GM06990 (cell line): ENCODE results near the gene ACAD10.

ENCODE experiments used
- DNase-seq: peaks from one replicate; pipeline ENCODE4 v3.0.0-alpha.2; 2011; ENCODE audit not compliant: insufficient read length; ENCODE audit errors: extremely low read depth
- H3K27me3 ChIP-seq: replicated peaks from 2 replicates; pipeline ENCODE4 v1.6.0; 2011; ENCODE audit warnings: low read length; ENCODE audit not compliant: control insufficient read depth, insufficient read depth
- H3K36me3 ChIP-seq: 2 replicates; pipeline ENCODE4 v1.5.1; 2011; ENCODE audit warnings: low read length; ENCODE audit not compliant: control insufficient read depth, insufficient read depth
- H3K4me3 ChIP-seq: replicated peaks from 2 replicates; pipeline ENCODE4 v1.5.1; 2011; ENCODE audit warnings: low read depth, mild to moderate bottlenecking, control low read depth, low read length
- CTCF ChIP-seq: IDR thresholded peaks from 2 replicates; pipeline ENCODE4 v1.5.1; 2011; ENCODE audit warnings: low read length, control low read depth, mild to moderate bottlenecking, inconsistent platforms; ENCODE audit not compliant: insufficient read depth, poor library complexity, severe bottlenecking

Gene ACAD10

DNA sequence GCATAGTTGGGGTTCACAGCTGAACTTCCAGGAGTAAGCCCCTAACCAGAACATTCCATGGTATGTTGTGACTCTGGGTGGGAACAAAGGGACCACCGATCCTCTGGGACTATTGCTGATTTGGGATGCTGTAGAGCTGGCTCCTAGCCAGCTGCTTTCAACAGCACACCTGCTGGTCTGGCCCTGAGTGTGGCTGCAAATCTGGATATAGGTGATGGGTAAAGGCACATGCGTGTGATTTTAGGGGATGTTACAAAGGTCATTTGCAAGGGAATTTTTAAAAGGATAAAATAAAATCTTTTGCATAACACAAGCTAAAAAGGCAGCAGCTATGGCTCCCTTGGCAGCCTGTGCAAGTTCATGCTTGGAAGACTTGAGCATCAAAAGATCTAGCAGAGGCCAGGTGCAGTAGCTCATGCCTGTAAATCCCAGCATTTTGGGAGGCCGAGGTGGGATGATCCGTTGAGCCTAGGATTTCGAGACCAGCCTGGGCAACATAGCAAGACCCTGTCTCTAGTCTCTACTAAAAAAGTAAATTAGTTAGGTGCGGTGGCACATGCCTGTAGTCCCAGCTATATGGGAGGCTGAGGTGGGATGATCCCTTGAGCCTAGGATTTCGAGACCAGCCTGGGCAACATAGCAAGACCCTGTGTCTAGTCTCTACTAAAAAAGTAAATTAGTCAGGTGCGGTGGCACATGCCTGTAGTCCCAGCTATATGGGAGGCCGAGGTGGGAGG, 82.5 kb downstream of the ACAD10 start:
- no peak for TF ChIP-seq CTCF
- H3K36me3 ChIP-seq = no peaks in the 10 kb centered on the region
- no peak overlapping the region for H3K4me3 ChIP-seq
- DNase-seq = no peak
- no peaks in the 10 kb centered on the region for H3K27me3 ChIP-seq

DNA sequence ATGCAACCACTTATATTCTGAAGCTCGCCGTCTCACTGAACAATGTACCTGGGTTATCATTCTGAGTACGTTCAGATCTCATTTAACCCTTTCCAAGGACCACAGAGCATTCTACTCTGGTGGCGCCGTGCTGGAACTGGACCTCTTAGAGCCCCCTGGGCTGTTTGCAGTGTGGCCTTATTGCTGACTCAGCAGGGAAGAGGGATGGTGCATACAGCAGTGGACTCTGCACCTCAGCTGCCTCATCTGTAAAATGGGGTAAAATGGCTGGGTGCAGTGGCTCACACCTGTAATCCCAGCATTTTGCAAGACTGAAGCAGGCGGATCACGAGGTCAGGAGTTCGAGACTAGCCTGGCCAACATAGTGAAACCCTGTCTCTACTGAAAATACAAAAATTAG, 83.7 kb downstream of the ACAD10 start:
- Histone ChIP-seq H3K36me3 (no peaks in the 10 kb centered on the region), H3K4me3 (no peak overlapping the region), H3K27me3 (no peaks in the 10 kb centered on the region)
- no peak for TF ChIP-seq CTCF
- DNase-seq = no peak

GRCh38 chr12:111773801-111774551, 88.1 kb downstream of the ACAD10 start:
- Histone ChIP-seq H3K36me3 (no peaks in the 10 kb centered on the region), H3K27me3 (no peaks in the 10 kb centered on the region), H3K4me3 (peak overlapping the region; percentile 24; the same call in 1 of the 2 replicates)
- DNase-seq = no peak
- TF ChIP-seq CTCF = no peak

DNA sequence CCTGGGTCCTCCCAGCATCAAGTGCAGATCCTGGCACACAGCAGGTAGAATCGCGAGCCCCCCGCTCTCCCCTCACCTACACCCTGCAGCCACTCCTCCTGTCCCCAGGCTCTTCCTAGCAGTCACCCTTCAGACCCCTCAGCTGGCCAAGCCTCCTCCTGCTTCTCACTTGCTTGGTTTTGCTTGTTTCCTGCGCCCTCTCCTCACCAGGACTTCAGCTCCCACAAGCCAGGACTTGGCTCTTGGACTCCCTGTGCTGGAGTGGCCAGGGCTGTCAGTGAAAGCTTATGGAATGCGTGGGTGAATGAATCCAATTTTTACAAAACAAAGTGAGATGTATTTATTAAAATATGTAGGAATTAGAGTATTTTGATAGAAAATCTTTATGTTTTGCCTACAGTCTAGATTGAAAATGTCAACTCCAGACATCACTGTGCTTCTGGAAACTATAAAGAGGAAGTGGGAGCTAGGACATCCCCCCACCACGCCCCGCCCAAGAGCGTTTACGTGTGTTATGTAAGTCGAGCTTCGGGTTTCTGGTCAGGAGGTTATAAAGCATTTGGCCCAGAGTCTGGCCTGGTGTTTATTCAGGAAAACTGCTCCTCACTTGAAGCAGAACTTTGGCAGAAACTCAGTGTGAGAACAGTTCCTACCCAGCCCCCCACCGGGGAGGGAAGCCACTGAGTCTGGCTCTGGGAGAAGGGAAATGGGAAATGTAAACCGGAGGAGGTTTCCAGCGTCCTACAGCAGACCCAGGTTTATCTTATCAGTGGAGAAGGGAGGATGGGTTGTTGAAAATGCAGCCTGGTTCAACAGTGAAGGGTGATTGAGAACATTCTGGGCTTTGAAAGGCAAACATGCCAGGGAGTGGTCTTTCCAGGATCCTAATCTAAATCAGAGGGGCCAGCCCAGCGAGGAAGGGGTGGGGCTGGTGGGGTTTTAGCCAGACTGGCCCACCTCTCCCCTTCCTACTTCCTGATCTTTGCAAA, 89.6 kb downstream of the ACAD10 start:
- no peak overlapping the region for H3K4me3 ChIP-seq
- no peaks in the 10 kb centered on the region for H3K36me3 ChIP-seq
- H3K27me3 ChIP-seq = no peaks in the 10 kb centered on the region
- peak; percentile 59 for DNase-seq
- TF ChIP-seq CTCF = no peak

GRCh38 chr12:111776836-111777344, 91.0 kb downstream of the ACAD10 start:
- DNase-seq = no peak
- Histone ChIP-seq H3K4me3 (no peak overlapping the region), H3K27me3 (no peaks in the 10 kb centered on the region), H3K36me3 (no peaks in the 10 kb centered on the region)
- no peak for TF ChIP-seq CTCF
